Cardiac muscle cell (in vitro differentiated cells and primary cell): ENCODE data around the gene MYH13. TPM values are rescaled to one million over a fixed set of nuclear protein-coding genes. Genes with fewer than 3 reads are reported as not detected.

Experiments used
- DNase-seq, 2 donors: peaks; one replicate each; pipeline versions ENCODE4 v3.0.0 to v3.0.0-alpha.2; 2010 to 2017; ENCODE audit warnings: low read depth in 1 of 2, low spot score in 1 of 2
- H3K27ac ChIP-seq: fragments of 200-600 bp; sonication (generic); 2 replicates; pipeline ENCODE4 v1.5.1; 2016
- H3K27me3 ChIP-seq: fragments of 200-600 bp; sonication (generic); 2 replicates; pipeline ENCODE4 v1.6.0; 2016; ENCODE audit warnings: control low read depth
- H3K36me3 ChIP-seq: fragments of 200-600 bp; sonication (generic); 2 replicates; pipeline ENCODE4 v1.5.1; 2016; ENCODE audit warnings: control low read depth
- H3K4me1 ChIP-seq: fragments of 200-600 bp; sonication (generic); 2 replicates; pipeline ENCODE4 v1.8.1; 2017; ENCODE audit warnings: low read depth, mild to moderate bottlenecking, mixed run types
- H3K4me3 ChIP-seq: fragments of 200-600 bp; sonication (generic); 2 replicates; pipeline ENCODE4 v1.5.1; 2016; ENCODE audit warnings: mild to moderate bottlenecking
- H3K9me3 ChIP-seq: fragments of 200-600 bp; sonication (generic); 2 replicates; pipeline ENCODE4 v1.5.1; 2017; ENCODE audit warnings: low read depth, mild to moderate bottlenecking, control low read depth
- CTCF ChIP-seq: IDR thresholded peaks from 2 replicates; pipeline ENCODE4 v1.5.1; 2012; ENCODE audit warnings: low read depth, mild to moderate bottlenecking, low read length
- polyA plus RNA-seq: library from polyadenylated mRNA; unstranded; fragments of >200 nt; fragmentation: Nextera tagmentation; extraction: Ambion mirVana; gene quantifications from 2 replicates; pipeline ENCODE4 v1.2.1, GENCODE V29; 2016
- total RNA-seq: library from RNA; depleted of rRNA; stranded (reverse); fragments of >200 nt; gene quantifications from 2 replicates; pipeline ENCODE4 v1.2.3, GENCODE V29; 2016

The MYH13 gene
- total and polyA plus RNA-seq, 2 experiments from 2014 or later: 0.09 TPM; not detected in 1

GRCh38 chr17:10332515-10332914 lies 40.3 kb downstream of the MYH13 start:
- DNase-seq: no peak
- H3K4me3 ChIP-seq: no peak overlapping the region
- no peaks in the 10 kb centered on the region for H3K36me3 ChIP-seq
- no peaks in the 10 kb centered on the region for H3K9me3 ChIP-seq
- no peak overlapping the region for H3K27ac ChIP-seq
- H3K27me3 ChIP-seq: no peaks in the 10 kb centered on the region
- TF ChIP-seq CTCF: no peak
- no peaks in the 10 kb centered on the region for H3K4me1 ChIP-seq

- Histone ChIP-seq H3K27me3 (no peaks in the 10 kb centered on the region), H3K27ac (no peak overlapping the region), H3K4me3 (no peak overlapping the region), H3K4me1 (no peaks in the 10 kb centered on the region), H3K9me3 (no peaks in the 10 kb centered on the region), H3K36me3 (no peaks in the 10 kb centered on the region)
- no peak for TF ChIP-seq CTCF
- no peak for DNase-seq
These were observed 43.6 kb downstream of the MYH13 start for GRCh38 chr17:10328971-10329923.

GRCh38 chr17:10328206-10328605 lies 44.6 kb downstream of the MYH13 start:
- Histone ChIP-seq H3K4me1 (no peaks in the 10 kb centered on the region), H3K9me3 (no peaks in the 10 kb centered on the region), H3K27me3 (no peaks in the 10 kb centered on the region), H3K4me3 (no peak overlapping the region), H3K27ac (no peak overlapping the region), H3K36me3 (no peaks in the 10 kb centered on the region)
- no peak for DNase-seq
- TF ChIP-seq CTCF: no peak

DNA sequence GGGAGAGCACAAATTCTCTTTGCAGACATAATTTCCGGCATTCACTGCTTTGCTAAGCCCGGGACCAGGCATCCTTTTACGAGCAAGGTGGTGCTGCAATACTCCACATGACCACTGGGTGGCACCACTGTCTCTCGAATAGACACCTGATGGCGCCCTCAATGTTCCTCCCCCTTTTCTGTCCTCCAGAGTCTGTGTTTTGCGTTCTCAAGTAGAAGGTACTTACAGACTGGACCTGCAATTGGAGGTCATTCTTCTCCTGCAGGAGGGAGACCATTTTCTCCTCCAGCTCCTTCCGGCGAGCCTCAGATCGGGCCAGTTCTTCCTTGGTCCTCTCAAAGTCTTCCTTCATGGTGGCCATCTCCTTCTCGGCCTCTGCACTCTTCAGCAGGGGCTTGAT lies 45.2 kb downstream of the MYH13 start:
- peak; percentile 88 to 90 for DNase-seq

DNA sequence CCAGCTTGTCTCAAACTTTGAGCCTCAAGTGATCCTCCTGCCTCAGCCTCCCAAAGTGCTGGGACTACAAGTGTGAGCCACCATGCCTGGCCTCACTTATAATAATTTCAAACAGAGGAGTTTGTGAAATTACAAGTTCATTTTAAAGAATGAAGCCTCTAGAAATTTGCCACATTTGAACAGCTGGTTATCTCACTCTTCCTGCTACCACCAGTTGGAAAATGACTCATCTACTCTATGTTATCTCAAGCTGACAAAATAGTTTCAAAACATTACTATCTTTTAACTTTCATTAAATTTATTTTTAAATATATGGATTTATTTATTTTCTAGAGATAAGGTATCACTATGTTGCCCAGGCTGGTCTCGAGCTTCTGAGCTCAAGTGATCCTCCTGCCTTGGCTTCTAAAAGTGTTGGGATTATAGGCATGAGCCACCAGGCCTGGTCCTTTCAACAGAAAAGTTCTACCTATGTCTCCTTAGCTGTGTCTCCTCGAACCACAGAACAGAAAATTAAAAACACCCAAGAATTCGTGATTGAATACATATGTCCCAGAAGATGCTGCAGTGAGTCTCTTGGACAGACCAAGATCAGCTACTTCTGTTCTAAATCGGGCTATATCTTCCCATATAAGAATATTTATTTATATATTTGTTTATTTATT lies 47.6 kb downstream of the MYH13 start:
- no peaks in the 10 kb centered on the region for H3K4me1 ChIP-seq
- H3K27me3 ChIP-seq: peaks cover under 1% of the 10 kb centered on the region
- H3K9me3 ChIP-seq: no peaks in the 10 kb centered on the region
- H3K36me3 ChIP-seq: no peaks in the 10 kb centered on the region
- TF ChIP-seq CTCF: no peak
- H3K4me3 ChIP-seq: no peak overlapping the region
- H3K27ac ChIP-seq: no peak overlapping the region
- peak in 1 of 2 donors; percentile 41 for DNase-seq

More for the DNA sequence above, 45.2 kb downstream of the MYH13 start:
- Histone ChIP-seq H3K9me3 (no peaks in the 10 kb centered on the region), H3K27me3 (no peaks in the 10 kb centered on the region), H3K4me3 (no peak overlapping the region), H3K4me1 (no peaks in the 10 kb centered on the region), H3K36me3 (no peaks in the 10 kb centered on the region), H3K27ac (no peak overlapping the region)
- TF ChIP-seq CTCF: peak; percentile 91
